Activated CD4-positive, alpha-beta T cell treated with anti-CD3 and anti-CD28 coated beads for 48 hours (primary cell): Measurements from ENCODE around the gene MLF2.
"Not testable (repeated sequence)": the region's sequence is repeated elsewhere in the genome, so short reads cannot be mapped to it uniquely, and the experiment has no call there.

ENCODE experiments used
- DNase-seq: peaks from one replicate; pipeline ENCODE4 v3.0.0-alpha.2; 2020

The MLF2 gene

GRCh38 chr12:6729186-6729585 lies 23.8 kb downstream of the MLF2 start:
- DNase-seq: no peak

GRCh38 chr12:6725350-6725749 lies 27.6 kb downstream of the MLF2 start:
- no peak for DNase-seq

GRCh38 chr12:6724409-6724797 lies 28.5 kb downstream of the MLF2 start:
- no peak for DNase-seq

- DNase-seq: peak; percentile 98
Observed at GRCh38 chr12:6723607-6724408, 29.1 kb downstream of the MLF2 start, which contains the start of gene COPS7A. Gene COPS7A (plus strand): TSS chr12:6724046. CDS start chr12:6724657, 611 bp downstream.

- DNase-seq: no peak
Observed at GRCh38 chr12:6722863-6723262, 30.1 kb downstream of the MLF2 start.

- DNase-seq: no peak
Observed at GRCh38 chr12:6716874-6717437, 36.0 kb downstream of the MLF2 start.

- DNase-seq: not testable (repeated sequence)
Observed at GRCh38 chr12:6716031-6716873, 36.7 kb downstream of the MLF2 start.

- peak; percentile 50 for DNase-seq
Observed at GRCh38 chr12:6708960-6709394, 44.0 kb downstream of the MLF2 start.

- not testable (repeated sequence) for DNase-seq
Observed at GRCh38 chr12:6708351-6708750, 44.6 kb downstream of the MLF2 start.

GRCh38 chr12:6703631-6704030 lies 49.3 kb downstream of the MLF2 start:
- DNase-seq: peak; percentile 32

- no peak for DNase-seq
Observed at GRCh38 chr12:6701078-6701768, 51.7 kb downstream of the MLF2 start.

GRCh38 chr12:6700646-6701051 lies 52.3 kb downstream of the MLF2 start, which contains the start of gene PIANP:
Gene PIANP (minus strand): TSS chr12:6700815. CDS start chr12:6698061, 2,754 bp downstream.
- DNase-seq: peak; percentile 62

- peak; percentile 22 for DNase-seq
Observed at GRCh38 chr12:6699989-6700645, 52.8 kb downstream of the MLF2 start.

GRCh38 chr12:6699259-6699988 lies 53.5 kb downstream of the MLF2 start:
- no peak for DNase-seq

GRCh38 chr12:6698352-6699046 lies 54.4 kb downstream of the MLF2 start:
- DNase-seq: no peak
